Jurkat, Clone E6-1 (cell line): ENCODE data around the gene C1QTNF12.
A peak's percentile ranks its signal among the peaks of the same experiment; 100 is the strongest.

Source experiments
- DNase-seq: peaks from one replicate; pipeline ENCODE4 v3.0.0-alpha.2; 2011; ENCODE audit warnings: low read depth, low spot score
- H3K4me3 ChIP-seq: 2 replicates; pipeline ENCODE4 v1.5.1; 2011; ENCODE audit warnings: mild to moderate bottlenecking, low read length, control low read depth, moderate library complexity

Gene C1QTNF12

DNA sequence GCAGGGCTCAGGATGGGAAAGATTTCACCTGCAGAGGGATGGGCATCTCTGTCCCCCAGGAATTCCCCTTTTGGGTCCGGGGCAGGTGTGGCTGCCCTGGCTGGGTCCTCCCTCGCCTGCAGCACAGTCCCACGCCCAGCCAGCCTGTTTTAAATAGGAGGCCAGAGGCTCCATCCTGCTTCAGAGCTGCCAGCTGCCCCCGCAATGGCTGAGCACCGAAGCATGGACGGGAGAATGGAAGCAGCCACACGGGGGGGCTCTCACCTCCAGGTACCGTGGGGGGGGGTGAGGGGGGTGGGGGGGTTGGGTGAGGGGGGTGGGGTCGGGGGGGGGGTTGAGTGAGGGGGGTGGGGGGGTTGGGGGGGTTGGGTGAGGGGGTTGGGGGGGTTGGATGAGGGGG lies 37.3 kb upstream of the C1QTNF12 start:
- no peak overlapping the region for H3K4me3 ChIP-seq
- no peak for DNase-seq

DNA sequence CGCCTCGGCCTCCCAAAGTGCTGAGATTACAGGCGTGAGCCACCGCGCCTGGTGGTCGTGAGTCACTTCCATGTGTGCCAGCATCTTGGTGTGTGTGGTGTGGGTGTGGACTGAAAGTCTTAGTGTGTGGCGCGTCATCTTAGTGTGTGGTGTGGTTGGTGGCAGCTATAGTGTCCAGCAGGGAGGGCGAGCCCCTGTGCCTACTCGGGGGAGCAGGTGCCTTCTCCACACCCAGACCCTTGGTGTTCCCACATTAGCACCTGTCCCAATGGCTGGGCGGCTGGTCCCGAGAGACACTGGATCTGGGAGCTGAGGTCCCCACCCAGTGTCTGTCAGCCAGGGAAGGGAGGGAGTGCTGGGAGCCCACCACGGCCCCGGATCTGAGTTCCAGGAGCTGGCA lies 36.5 kb upstream of the C1QTNF12 start:
- H3K4me3 ChIP-seq: no peak overlapping the region
- no peak for DNase-seq

DNA sequence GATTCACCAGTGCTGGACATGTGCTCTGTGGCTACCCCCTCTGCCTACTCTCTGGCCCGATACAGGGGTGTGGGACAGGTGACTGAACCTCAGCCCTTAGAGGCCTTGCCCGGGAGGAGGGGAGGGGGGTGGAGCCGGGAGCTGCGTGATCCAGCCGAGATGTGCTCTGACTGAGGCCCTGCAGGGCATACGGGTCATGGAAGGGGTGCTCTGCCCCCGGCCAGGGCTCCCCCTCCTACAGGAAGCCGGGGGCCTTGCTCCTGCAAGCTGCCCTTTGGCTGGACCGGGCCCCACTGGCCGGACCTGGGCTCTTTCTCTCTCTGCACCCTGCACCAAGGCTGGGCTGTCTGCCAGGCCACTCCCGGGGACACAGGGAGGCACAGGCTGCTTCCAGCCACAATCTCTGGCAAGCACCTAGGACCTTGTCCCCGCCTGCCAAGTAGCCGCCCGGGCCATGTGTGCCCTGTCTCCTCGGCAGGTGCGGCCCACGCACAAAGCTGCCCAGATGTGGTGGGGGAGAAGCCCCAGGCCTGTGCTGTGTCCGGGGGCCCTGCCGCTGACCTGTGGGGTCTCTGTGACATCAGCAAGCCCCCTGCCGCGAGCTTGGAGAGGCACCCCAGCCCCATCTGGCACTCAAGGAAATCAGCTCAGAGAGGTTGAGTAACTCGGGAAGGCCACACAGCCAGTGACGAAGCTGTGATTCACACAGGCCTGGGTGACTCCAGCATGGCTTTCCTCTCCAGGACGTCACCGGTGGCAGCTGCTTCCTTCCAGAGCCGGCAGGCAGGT lies 35.2 kb upstream of the C1QTNF12 start:
- no peak for DNase-seq
- H3K4me3 ChIP-seq: no peak overlapping the region

DNA sequence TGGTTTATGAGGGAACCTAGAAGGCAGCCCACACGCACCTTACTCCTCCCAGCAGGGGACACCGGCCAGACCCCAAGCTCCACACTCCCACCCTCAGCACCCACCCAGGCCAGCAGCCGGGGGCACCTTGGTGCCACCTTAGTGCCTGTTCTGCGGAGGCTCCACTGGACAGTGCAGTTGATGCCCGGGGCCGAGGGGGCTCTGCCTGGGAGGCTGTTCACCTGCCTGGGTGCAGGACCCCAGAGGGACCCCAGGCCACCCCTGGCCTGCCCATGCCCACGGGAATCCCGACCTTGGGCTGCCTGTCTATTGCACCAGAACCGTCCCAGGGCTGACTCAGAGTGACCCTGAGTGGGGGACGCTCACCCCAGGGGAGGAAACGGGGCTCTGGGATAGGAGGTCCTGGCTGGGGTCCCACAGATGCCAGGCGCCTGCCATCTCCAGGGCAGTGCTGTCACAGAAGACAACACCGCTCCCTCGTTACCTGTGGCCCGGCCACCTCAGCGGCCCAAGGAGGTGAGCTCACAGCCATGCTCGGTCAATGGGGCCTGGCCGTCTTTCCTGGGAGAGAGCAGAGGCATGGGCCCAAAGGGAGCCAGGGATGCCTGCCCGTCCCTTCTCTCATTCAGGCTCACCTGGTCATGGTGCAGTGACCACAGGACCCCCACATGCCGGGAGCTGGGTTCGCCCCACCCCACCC lies 34.4 kb upstream of the C1QTNF12 start:
- no peak overlapping the region for H3K4me3 ChIP-seq
- no peak for DNase-seq

DNA sequence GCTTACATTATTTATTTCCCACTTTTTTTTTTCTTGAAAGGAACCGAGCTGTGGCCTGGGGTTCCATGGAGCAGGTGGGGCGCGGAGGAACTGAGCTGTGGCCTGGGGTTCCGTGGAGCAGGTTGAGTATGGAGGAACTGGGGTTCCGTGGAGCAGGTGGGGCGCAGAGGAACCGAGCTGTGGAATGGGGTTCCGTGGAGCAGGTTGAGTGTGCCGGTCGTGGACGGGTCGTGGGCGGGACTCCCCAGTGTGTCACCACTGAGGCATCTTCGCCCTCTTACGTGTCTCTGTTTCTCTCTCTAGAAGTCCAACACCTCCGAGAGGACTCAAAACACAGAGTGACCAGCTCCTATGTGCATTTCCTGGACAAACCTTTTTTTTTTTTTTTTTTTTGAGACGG lies 32.5 kb upstream of the C1QTNF12 start:
- DNase-seq: no peak
- H3K4me3 ChIP-seq: no peak overlapping the region

DNA sequence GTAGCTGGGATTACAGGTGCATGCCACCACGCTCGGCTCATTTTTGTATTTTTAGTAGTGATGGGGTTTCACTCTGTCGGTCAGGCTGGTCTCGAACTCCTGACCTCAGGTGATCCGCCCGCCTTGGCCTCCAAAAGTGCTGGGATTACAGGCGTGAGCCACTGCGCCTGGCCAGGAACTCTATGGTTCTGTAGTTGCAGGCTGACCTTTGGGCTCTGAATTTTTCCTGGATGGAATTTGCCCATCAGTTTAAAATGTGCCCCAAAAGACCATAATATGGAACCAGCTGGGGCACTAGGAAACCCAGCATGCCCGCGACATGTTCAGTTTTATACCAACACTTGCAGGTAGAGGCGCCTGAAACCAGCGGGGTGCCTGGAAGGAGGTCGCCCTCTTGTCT lies 32.1 kb upstream of the C1QTNF12 start:
- no peak overlapping the region for H3K4me3 ChIP-seq
- no peak for DNase-seq

DNA sequence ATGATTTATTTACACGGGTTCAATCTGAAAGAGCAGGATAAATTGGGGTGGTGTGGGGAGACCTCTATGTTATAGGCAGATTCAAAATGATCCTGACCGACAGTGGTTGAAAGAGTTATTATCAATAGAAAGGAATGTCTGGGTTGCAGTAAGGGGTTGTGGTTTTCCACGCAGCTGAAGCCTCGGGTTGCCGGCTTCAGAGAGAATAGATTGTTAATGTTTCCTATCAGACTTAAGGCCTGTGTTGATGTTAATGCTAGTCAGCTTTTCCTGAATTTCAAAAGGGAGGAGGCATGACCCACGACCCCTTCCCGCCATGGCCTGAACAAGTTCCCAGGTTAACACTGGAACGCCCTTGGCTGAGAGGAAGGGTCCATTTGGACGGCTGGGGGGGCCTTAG lies 29.3 kb upstream of the C1QTNF12 start:
- no peak overlapping the region for H3K4me3 ChIP-seq
- no peak for DNase-seq

DNA sequence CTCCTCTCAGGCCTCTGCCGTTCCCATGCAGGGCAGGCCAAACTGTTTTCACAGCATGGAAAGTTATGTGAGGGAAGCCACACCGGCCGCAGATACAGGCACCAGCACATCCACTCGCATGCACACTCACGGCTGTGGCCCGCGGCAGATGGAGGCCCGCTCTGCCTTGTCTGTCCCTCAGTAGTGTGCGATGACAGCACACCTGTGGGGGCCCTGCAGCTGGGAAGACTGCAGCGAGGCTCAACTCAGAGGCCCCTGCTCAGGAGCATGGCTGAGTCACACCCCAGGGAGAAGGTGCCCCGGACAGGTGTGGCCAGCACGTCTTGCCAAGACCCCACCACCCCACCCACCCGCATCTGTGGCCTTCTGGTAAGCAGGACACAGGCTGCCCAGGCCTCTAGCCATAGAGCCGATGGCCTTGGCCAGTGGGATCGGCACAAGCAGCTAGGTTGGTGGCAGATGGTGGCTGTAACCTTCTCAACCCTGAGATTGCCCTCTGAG lies 28.5 kb upstream of the C1QTNF12 start:
- DNase-seq: no peak
- peak overlapping the region; percentile 64 for H3K4me3 ChIP-seq

DNA sequence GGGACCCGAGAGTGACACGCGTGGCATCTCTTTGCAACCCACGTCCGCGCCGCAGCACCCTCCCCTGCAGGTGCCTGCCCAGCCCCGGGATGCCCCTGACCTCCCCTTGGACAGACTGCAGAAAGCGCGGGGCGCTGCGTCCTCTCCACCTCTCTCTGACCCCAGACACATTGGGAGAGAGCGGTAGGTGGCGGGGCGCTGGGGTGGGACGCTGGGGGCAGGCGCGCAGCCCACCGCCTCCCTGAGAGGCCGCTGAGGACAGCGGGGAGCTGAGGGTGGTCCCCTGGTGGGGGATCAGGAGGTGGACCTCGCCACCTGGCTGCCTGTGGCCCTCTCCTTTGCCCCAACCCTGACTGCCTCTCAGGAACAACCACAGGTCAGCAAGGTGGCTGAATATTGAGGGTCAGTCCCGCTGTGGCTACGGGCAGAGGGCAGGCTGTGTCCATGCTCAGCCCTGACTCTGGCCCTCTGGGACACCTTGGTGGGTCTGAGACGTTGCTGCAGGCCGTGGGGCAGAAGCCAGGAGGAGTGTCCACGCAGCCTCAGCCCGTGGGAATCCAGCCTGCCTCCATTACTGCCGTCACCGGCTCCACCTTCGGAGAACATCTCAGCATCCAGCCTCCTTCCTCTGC lies 27.9 kb upstream of the C1QTNF12 start:
- no peak for DNase-seq
- H3K4me3 ChIP-seq: peak overlapping the region; percentile 64

DNA sequence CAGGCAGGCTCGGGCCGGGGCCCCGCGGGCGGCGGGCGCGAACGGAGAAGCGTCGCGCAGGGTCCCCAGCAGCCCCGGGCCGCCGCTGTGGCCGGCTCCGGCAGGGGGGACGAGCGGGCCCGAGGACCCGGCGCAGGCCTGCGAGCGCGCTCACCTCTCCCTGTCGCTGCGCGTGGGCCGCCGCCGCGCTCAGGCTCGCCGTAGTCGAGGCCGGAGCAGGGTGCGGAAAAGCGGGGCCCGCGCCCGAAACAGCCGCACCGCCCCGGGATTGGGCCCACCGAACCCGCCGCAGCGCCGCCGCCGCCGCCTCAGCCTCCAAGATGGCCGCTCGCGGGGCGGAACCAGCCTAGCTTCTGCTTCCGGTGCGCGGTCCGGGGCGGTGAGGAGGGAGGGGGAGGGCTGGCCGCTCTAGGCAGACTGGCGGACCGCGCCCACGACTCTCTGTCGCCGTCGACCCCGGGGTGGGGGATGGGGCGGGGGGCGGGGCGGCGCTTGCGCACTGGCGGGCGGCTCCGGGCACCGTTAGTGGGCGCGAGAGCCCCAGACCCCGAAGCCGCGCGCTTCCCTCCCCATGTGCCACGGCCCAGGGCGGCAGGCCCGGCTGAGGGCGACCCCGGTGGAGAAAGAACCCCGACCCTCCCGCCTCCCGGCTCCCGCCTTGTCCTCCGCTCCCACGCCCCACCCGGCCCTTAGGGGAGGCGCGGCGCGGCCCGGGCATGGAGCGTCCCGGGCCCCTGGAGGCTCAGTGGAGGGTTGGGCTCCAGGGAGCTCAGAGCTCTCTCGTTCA lies 27.2 kb upstream of the C1QTNF12 start, which contains the start of gene UBE2J2:
TSS of gene UBE2J2 (minus strand) at position 343 of the 787 bp plus-strand sequence. CDS start 5,862 bp downstream, outside the sequence.
- peak within 1 kb of the TSS; percentile 86 for H3K4me3 ChIP-seq
- peak; percentile 86 for DNase-seq

DNA sequence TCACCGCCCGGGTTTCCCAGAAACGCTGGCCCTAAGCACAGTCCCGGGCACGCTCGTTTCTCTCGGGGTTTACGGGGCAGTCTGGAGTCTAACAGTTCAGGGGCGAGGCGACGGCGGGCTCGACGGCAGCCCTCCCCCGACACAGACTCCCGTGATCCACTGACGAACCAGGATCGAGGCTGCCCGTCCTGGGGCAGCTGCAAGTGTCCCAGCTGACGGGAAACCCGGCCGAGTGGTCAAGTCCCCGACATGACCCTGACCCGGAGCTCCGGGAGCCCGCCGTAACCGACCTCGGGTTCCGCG lies 26.6 kb upstream of the C1QTNF12 start:
- H3K4me3 ChIP-seq: peak overlapping the region; percentile 86
- no peak for DNase-seq

DNA sequence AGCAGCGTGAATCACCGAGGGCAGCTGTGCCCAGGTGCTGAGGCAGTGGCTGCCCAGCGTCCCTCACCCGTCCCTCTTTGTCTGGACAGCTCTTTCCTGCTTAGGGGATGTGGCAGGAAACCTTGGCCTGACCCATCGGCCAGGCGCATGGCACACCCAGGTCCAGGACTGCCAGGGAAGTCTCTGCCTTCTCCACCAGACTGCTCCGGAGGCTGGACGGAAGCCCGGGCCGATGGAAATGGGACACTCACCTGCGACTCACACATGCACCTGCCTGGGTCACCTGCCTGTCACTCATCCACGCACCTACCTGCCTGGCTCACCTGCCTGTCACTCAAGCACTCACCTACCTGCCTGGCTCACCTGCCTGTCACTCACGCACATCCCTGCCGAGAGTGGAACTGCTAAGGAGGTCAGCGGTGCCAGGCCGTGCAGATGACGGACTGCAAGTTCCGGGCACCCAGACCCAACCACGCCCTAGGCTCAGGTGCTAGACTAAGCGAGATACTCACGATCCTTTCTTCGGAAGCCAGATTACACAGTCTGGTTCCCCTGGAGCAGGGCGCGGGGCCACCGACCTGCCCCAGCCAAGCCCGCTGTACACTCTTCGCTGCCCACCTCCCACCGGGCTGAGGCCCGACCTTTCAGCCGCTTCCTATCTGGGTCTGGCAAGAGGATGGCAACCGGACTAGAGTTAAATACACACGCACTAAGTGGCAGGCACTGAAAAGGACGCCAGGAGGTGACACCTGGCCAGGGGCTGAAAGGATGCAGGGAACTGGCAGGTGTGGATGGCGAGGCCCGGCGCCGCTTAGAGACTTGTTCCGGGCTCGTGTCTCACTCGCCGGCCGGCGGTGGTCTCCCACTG lies 26.1 kb upstream of the C1QTNF12 start:
- peak overlapping the region; percentile 86 for H3K4me3 ChIP-seq
- DNase-seq: no peak

DNA sequence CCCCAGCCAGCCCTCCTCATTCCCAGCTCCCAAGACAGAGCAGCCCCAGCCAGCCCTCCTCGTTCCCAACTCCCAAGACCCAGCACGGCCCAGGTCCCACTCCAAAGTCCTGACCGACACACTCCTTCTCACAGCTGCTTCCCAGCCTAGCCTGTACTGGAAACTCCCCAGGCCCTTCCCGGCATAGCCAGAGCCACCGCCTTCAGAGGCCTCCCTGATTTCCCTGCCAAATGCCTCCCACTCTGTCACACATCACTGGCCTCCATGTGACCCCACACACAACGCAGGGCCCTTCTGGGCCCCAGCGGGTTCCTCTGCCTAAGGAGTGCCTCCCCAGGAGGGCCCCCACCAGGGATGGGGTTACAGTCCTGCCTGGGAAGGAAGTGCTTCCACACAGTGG lies 24.3 kb upstream of the C1QTNF12 start:
- no peak for DNase-seq
- no peak overlapping the region for H3K4me3 ChIP-seq

DNA sequence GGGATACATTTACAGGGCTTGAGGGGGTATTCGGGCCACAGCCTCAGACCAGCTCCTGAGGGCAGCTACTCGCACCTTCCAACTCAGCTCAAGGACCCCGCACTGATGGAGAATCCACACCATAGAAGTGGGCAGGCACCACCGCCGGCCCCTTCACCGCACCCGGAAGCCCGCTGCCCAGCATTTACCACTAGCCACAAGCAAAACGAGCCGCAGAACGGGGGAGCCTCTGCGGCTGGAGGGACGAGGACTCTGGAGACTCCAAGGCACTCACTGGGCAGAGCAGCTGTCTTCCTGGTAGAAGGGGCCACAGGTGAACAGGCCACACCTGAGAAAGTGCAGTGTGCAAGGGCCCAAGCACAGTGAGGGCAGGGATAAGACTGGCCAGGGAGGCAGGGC lies 21.8 kb upstream of the C1QTNF12 start:
- no peak overlapping the region for H3K4me3 ChIP-seq
- DNase-seq: no peak

DNA sequence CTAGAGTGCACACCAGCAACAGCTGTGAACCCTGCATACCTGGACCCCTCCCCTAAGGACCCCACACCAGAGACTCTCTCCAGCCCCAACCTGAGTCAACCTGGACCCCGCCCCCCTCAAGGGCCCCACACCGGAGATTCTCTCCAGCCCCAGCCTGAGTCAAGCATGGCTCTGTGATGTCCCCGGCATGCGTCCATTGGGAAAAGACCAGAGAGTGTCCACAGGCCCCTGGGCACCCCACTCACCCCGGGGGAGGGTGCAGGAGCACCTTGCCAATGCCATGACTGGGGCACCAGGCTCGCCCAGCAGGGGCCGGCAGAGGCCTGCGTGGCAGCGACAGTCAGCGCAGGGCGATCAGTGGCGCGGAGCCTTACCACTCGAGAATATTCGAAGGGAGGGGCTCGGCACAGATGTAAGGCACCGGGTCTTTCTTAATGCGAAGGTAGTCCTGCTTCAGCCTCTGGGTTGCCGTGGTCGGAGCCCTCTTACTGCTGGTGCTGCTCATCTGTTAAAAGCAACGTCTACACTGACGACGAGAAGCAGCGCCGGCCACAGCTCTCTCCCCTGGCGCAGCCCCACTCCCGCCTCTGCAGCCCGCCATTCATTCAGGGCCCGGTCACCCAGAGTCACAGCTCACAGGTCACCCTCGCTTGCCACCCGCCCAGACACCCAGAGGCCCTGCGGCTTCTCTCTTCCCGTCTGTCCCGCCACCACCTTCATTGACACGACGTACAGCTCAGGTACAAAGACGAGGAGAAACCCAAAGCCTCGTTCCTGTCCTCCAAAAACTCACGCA lies 21.2 kb upstream of the C1QTNF12 start:
- DNase-seq: no peak

DNA sequence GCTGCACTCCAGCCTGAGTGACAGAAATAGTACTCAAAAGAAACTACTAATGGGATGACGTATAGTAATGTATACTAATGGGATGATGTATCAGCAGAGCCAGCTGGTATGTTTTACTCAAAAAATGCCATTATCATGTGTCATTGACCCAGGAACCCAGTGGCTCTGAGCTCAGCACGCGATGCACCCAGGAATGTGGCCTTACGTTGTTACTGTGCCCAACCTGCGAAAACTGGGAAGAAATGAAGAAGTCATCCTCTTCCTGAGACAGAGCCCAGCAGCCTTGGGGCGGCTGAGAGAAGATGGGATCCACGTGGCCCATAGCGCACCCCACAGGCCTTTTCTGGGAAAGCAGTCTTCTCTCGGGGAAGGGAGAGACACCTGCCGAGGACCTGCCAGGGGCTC lies 18.3 kb upstream of the C1QTNF12 start:
- H3K4me3 ChIP-seq: no peak overlapping the region
- DNase-seq: no peak

More for the DNA sequence above, 21.2 kb upstream of the C1QTNF12 start:
- no peak overlapping the region for H3K4me3 ChIP-seq

DNA sequence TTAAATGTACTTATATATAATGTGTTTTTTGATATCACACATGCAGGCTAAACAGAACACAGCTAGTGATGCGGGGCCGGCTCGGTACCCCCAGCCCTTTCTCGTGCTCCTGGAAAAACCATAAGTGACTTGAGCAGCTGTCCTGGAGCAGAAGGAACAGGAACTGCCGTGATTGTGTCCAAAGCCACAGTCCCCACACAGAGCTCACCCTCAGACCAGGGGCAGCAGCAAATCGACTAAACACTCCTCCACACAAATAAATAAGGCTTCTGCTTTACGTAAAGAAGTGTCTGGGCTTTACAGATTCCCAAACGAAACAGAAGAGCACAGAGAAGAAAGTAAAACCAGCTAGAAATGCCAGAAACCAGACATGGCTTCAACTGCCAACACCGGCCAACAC lies 17.5 kb upstream of the C1QTNF12 start:
- H3K4me3 ChIP-seq: no peak overlapping the region
- DNase-seq: no peak

DNA sequence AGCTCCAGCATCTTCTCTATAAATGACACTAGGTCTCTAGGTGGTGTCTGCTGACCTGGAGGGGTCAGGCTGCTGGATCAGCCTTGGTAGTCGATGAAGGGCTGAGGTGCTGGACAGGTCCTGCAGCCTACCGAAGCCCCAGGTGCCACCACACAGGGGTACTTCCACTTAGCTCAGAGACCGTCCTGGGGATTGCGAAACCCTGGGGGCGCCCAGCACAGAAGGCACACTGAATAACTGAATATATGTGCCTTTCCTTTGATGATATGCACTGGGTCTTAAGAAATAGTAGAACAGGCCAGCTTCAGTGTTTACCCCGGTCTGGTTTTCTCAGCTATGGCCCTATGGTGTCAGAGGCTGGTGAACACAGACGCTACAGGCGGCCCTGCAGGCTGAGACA lies 16.2 kb upstream of the C1QTNF12 start:
- H3K4me3 ChIP-seq: no peak overlapping the region
- no peak for DNase-seq
